ENCODE measurements around the gene THBD.
"Not testable (repeated sequence)": the region's sequence is repeated elsewhere in the genome, so short reads cannot be mapped to it uniquely, and the experiment has no call there.

Gene THBD

GRCh38 chr20:23028392-23028791 is 21.1 kb downstream of the THBD start:
- H3K9me3 ChIP-seq (replicated peaks; ENCODE audit: insufficient read depth, low read length) = no peaks in the 10 kb centered on the region
- TF ChIP-seq CTCF (IDR thresholded peaks at IDR 0.05; ENCODE audit: low read length) (no peak), EZH2phosphoT487 (IDR thresholded peaks at IDR 0.05; ENCODE audit: low read length) (no peak), EZH2 (optimal IDR thresholded peaks at IDR 0.05; ENCODE audit: low read depth, low read length) (no peak)

GRCh38 chr20:23027721-23028120 is 21.8 kb downstream of the THBD start:
- no peaks in the 10 kb centered on the region for H3K9me3 ChIP-seq (replicated peaks; ENCODE audit: insufficient read depth, low read length)
- no peaks in the 10 kb centered on the region for H3K27me3 ChIP-seq (replicated peaks; ENCODE audit: insufficient read depth, low read length)
- H3K4me3 ChIP-seq (ENCODE audit: low read length) = no peak overlapping the region
- no peak overlapping the region for H3K9ac ChIP-seq (ENCODE audit: low read length)
- no peak for TF ChIP-seq EZH2phosphoT487 (IDR thresholded peaks at IDR 0.05; ENCODE audit: low read length)
- no peak for TF ChIP-seq EZH2 (optimal IDR thresholded peaks at IDR 0.05; ENCODE audit: low read depth, low read length)
- TF ChIP-seq CTCF (IDR thresholded peaks at IDR 0.05; ENCODE audit: low read length) = no peak
- no peaks in the 10 kb centered on the region for H3K79me2 ChIP-seq (ENCODE audit: low read length)
- no peaks in the 10 kb centered on the region for H3K9me2 ChIP-seq (replicated peaks; ENCODE audit: insufficient read depth, low read length)
- H3K27ac ChIP-seq (ENCODE audit: low read length) = no peak overlapping the region
- H3K4me1 ChIP-seq (ENCODE audit: low read length) = no peaks in the 10 kb centered on the region
- no peaks in the 10 kb centered on the region for H3K36me3 ChIP-seq (replicated peaks; ENCODE audit: insufficient read depth, low read length)
- H3F3A ChIP-seq (ENCODE audit: insufficient read depth, low read length) = no peaks in the 10 kb centered on the region
- no peaks in the 10 kb centered on the region for H4K20me1 ChIP-seq (ENCODE audit: insufficient read depth, low read length)
- no peak overlapping the region for H2AFZ ChIP-seq (ENCODE audit: low read length)
- H3K4me2 ChIP-seq (ENCODE audit: low read depth, low read length) = no peak overlapping the region
- no peak for DNase-seq

More at GRCh38 chr20:23028392-23028791, 21.1 kb downstream of the THBD start:
- no peaks in the 10 kb centered on the region for H3K79me2 ChIP-seq (ENCODE audit: low read length)
- H3K4me3 ChIP-seq (ENCODE audit: low read length) = no peak overlapping the region
- H3F3A ChIP-seq (ENCODE audit: insufficient read depth, low read length) = no peaks in the 10 kb centered on the region
- H3K36me3 ChIP-seq (replicated peaks; ENCODE audit: insufficient read depth, low read length) = no peaks in the 10 kb centered on the region
- H3K27ac ChIP-seq (ENCODE audit: low read length) = no peak overlapping the region
- no peaks in the 10 kb centered on the region for H3K9me2 ChIP-seq (replicated peaks; ENCODE audit: insufficient read depth, low read length)
- no peaks in the 10 kb centered on the region for H4K20me1 ChIP-seq (ENCODE audit: insufficient read depth, low read length)
- no peak overlapping the region for H2AFZ ChIP-seq (ENCODE audit: low read length)
- DNase-seq = no peak
- H3K4me2 ChIP-seq (ENCODE audit: low read depth, low read length) = no peak overlapping the region
- no peaks in the 10 kb centered on the region for H3K27me3 ChIP-seq (replicated peaks; ENCODE audit: insufficient read depth, low read length)
- H3K4me1 ChIP-seq (ENCODE audit: low read length) = no peaks in the 10 kb centered on the region
- no peak overlapping the region for H3K9ac ChIP-seq (ENCODE audit: low read length)

GRCh38 chr20:23025503-23025902 is 24.0 kb downstream of the THBD start:
- H3F3A ChIP-seq (ENCODE audit: insufficient read depth, low read length); H2AFZ ChIP-seq (ENCODE audit: low read length); H3K9me2 ChIP-seq (replicated peaks; ENCODE audit: insufficient read depth, low read length); H3K36me3 ChIP-seq (replicated peaks; ENCODE audit: insufficient read depth, low read length); H3K79me2 ChIP-seq (ENCODE audit: low read length); H4K20me1 ChIP-seq (ENCODE audit: insufficient read depth, low read length); H3K27me3 ChIP-seq (replicated peaks; ENCODE audit: insufficient read depth, low read length); DNase-seq; H3K9me3 ChIP-seq (replicated peaks; ENCODE audit: insufficient read depth, low read length); H3K9ac ChIP-seq (ENCODE audit: low read length); H3K4me1 ChIP-seq (ENCODE audit: low read length); H3K27ac ChIP-seq (ENCODE audit: low read length); H3K4me3 ChIP-seq (ENCODE audit: low read length); H3K4me2 ChIP-seq (ENCODE audit: low read depth, low read length): not testable (repeated sequence)

- Histone ChIP-seq H3K4me3 (ENCODE audit: low read length) (no peak overlapping the region), H3K9ac (ENCODE audit: low read length) (no peak overlapping the region), H3K9me2 (replicated peaks; ENCODE audit: insufficient read depth, low read length) (no peaks in the 10 kb centered on the region), H3K4me2 (ENCODE audit: low read depth, low read length) (no peak overlapping the region), H3K36me3 (replicated peaks; ENCODE audit: insufficient read depth, low read length) (no peaks in the 10 kb centered on the region), H3K9me3 (replicated peaks; ENCODE audit: insufficient read depth, low read length) (no peaks in the 10 kb centered on the region), H3F3A (ENCODE audit: insufficient read depth, low read length) (no peaks in the 10 kb centered on the region), H4K20me1 (ENCODE audit: insufficient read depth, low read length) (no peaks in the 10 kb centered on the region), H3K27ac (ENCODE audit: low read length) (no peak overlapping the region), H3K27me3 (replicated peaks; ENCODE audit: insufficient read depth, low read length) (no peaks in the 10 kb centered on the region), H3K4me1 (ENCODE audit: low read length) (no peaks in the 10 kb centered on the region), H3K79me2 (ENCODE audit: low read length) (no peaks in the 10 kb centered on the region), H2AFZ (ENCODE audit: low read length) (no peak overlapping the region)
- TF ChIP-seq CTCF (IDR thresholded peaks at IDR 0.05; ENCODE audit: low read length) (no peak), EZH2phosphoT487 (IDR thresholded peaks at IDR 0.05; ENCODE audit: low read length) (no peak), EZH2 (optimal IDR thresholded peaks at IDR 0.05; ENCODE audit: low read depth, low read length) (no peak)
- no peak for DNase-seq
Measured at GRCh38 chr20:23024701-23025100, 24.8 kb downstream of the THBD start.
